M059J (cell line): ENCODE data around the gene PLA2G4F. TPM values are rescaled to one million over a fixed set of nuclear protein-coding genes. Genes with fewer than 3 reads are reported as not detected.
A peak's percentile ranks its signal among the peaks of the same experiment; 100 is the strongest.

Experiments
- DNase-seq: peaks from one replicate; pipeline ENCODE4 v3.0.0-alpha.2; 2012; ENCODE audit warnings: low read depth
- total RNA-seq: library from RNA; depleted of rRNA; stranded (reverse); fragments of >200 nt; shearing (Covaris generic); gene quantifications from 2 replicates; pipeline ENCODE4 v1.2.3, GENCODE V29; 2014; rRNA removed

Gene PLA2G4F, protein sequence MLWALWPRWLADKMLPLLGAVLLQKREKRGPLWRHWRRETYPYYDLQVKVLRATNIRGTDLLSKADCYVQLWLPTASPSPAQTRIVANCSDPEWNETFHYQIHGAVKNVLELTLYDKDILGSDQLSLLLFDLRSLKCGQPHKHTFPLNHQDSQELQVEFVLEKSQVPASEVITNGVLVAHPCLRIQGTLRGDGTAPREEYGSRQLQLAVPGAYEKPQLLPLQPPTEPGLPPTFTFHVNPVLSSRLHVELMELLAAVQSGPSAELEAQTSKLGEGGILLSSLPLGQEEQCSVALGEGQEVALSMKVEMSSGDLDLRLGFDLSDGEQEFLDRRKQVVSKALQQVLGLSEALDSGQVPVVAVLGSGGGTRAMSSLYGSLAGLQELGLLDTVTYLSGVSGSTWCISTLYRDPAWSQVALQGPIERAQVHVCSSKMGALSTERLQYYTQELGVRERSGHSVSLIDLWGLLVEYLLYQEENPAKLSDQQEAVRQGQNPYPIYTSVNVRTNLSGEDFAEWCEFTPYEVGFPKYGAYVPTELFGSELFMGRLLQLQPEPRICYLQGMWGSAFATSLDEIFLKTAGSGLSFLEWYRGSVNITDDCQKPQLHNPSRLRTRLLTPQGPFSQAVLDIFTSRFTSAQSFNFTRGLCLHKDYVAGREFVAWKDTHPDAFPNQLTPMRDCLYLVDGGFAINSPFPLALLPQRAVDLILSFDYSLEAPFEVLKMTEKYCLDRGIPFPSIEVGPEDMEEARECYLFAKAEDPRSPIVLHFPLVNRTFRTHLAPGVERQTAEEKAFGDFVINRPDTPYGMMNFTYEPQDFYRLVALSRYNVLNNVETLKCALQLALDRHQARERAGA
- not detected in 2 replicates for total RNA-seq

DNA sequence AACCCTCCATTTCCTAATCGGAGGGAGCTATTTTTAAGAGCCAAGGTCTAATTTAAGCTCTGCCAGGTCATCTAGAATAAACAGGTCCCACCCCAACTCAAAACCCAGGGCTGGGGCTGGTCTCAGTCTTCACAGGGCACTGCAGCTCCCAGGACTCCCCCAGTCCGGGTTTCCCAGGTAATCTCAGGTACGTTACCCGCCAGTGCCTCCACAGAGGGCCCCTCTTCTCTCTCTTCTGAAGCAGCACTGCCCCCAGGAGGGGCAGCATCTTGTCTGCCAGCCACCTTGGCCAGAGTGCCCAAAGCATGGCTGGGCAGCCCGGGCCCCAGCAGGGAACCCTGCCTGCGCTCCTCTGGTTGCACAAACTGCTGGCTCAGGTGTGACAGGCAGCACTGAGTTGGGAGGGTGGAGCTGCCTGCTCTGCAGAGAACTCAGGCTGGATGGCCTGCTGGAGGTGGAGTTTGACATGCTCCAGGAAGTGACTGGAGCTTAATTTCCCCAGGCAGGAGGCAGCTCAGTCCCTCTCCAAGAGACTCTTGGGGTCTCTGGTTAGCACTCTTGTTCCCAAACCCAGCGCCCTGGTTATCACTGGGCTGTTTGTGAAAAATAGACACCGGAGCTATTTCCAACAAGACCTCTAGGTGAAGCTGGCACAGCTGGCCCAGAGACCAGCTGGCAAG, at the start of gene PLA2G4F:
Gene PLA2G4F (minus strand): TSS at position 394 of the 680 bp plus-strand sequence. CDS start 87 bp downstream, at position 307.
- no peak for DNase-seq

DNA sequence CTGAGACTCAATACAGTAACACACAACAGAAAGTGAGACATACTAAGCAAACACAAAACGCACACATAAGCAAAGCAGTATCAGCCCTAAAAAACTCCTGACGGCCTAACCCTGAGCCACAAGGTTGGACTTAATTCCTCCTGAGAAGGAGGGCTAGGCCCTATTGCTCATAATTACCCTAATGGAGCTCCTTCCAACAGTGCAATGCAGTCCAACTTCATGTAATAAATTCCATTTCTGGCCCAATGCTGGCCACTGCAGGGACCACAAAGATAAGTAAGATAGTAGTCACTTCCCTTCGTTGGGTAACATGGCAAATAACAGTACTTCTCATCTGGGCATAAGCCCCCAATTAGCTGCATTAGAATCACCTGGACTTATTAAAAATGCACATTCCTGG, 47.5 kb upstream of the PLA2G4F start:
- DNase-seq = peak; percentile 9

DNA sequence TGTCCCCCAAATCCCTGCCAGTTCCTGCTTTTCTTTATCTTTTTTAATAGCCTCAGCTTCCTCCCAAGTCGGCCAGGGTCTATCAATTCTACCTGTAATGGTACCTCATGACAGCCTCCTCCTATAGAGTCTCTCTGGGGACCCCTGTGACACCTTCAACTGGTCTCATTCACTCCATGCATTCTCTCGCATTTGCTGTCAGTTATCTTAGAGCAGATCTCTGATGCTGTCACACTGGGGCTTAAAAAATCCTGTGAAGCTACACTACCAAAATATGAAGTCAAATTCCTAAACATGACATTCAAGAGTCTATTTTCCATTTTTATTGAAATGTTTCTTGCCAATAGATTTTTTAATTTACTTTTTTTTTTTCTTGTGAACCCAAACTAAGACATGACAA, 46.2 kb upstream of the PLA2G4F start:
- DNase-seq = no peak

DNA sequence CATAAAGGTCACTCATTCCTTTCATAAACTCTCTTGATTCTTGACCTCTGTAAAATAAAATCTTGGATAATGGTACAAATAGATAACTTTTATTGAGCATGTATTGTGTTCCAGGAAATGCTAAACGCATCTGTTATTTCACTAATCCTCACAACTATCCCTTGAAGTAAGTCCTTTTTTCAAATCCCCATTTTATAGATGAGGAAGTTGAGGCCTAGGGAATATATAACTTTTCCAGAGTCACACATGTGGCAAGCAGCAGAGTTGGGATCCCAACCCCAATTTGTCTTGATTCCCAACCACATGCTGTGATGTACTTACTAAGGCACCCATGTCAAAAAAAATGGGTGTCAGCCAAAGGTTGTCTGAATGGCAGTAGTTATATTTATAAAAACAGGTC, 45.4 kb upstream of the PLA2G4F start:
- DNase-seq = no peak

DNA sequence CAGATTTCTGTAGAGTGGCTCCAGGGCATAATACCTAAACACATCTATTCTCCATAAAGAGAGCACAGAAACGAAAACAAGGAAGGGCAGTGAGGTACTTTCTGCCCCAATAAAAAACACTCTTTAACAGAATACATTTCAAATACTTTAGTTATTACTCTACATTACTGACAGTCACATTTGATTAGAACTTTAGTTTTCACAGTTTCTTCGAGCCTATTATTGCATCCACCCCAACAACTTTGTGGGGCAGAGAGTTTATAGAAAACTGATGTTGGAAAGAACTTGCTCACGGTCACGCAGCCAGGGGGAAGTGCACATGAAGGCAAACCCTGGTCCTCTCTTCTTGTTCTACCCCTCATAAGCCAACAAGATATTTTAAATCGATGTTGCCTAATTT, 42.7 kb upstream of the PLA2G4F start:
- DNase-seq = no peak

DNA sequence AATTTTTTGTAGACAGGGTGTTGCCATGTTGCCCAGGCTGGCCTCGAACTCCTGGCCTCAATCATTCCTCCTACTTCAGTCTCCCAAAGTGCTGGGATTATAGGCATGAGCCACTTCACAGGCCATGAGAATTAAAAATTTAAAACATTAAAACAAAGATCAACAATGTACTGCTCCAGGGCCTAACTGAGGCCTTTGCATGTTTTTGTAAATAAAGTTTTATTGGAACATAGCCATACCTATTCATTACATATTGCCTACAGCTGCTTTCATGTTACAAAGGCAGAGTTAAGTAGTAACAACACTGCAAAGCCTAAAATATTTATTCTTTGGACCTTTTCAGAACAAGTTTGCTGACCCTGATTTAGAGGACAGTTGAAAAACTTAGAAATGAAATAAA, 42.1 kb upstream of the PLA2G4F start:
- DNase-seq = no peak

DNA sequence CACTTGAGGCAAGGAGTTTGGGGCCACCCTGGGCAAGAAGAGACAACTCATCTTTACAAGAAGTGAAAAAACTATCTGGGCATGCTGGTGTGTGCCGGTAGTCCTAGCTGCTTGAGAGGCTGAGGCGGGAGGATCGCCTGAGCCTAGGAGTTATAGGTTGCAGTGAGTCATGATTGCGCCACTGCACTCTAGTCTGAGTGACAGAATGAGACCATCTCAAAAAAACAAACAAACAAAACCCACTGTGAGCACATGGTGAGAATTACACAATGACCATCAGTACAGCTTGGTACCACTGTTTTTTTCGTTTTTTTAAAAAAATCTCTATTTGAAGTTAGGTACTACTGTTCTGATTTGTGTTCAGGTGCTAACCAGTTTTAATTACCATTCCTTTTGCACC, 38.1 kb upstream of the PLA2G4F start:
- DNase-seq = peak; percentile 79

DNA sequence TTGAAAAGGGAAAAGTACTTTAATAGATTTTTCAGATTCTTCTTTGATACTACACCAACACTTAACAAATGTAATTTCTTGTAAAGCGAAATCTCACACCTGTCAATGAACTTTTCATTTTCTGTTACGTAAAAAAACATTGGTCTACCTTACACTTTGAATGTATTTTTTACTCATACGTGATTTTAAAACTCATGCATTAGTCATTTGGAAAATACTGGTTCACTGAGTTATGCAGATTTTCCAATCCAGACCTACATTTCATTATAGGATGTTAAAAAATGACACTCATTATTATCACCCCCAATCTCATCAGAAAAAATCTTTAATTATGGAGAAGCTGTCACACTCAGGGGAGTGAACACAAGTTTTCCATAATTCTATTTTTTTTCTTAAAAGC, 36.9 kb upstream of the PLA2G4F start:
- no peak for DNase-seq

DNA sequence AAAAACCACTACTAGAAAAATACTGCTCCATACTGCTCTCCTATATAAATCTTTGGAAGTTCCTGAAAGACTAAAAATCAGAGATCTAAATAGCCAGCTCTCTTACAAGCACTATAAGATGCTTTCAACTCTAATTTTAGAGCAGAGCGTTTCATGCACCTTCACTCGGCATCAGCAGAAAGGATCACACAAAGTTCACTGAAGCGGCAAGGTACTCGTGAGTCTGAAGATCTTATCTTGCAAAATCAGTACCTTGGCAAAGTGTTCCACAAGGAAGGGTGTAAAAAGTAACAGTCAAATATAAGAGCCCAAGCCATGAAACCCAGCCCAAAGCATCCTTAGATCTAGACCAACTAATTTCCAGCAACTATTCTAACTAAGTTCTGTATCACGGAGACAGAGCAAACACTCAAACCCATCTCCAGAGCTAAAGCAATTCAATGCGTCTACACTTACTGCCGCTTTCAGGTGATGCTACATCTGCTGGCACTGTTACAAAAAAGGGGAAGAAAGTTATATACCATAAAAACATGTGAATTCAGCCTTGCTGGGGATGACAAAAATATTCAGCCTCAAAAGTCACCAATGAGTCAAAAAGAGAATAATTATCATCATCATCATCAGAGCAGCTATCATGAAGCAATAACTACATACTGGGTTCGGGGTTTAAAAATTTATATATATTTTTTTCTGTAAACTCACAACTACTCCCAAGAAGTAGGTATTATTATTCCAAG, 35.3 kb upstream of the PLA2G4F start:
- no peak for DNase-seq

DNA sequence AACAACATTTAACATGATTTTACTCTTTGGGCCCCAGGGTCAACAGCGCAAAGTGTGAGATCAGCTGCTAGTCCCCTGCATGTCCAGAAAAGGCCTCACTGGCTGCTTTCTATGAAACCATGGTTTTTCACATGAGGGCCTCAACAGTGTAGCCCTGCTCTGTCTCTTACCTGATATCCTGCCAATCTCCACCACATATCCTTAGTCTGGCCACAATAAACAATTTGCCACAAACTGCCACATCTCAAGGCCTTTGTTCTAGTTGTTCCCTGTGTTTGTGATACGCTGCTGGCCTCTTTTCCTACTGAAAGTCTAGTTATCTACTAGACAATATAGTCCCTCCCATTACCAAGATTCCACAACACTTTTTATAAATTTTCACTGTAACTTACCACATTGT, 33.9 kb upstream of the PLA2G4F start:
- no peak for DNase-seq

DNA sequence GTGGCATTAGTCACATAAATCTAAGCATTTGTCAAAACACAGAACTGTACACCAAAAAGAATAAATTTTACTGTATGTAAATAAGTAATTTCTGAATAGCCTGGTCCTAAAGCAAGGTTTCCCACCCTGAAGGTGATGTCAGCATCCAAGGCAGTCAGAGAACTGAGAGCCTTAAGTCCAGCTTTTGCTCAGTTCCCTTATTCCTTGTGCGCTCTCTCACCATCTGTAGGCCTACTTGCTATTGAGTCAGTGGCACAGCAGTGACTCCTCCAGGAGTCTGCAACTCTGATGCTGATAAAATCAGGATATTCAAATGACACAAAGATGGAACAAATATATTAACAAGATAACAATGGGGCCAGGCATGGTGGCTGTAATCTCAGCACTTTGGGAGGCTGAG, 29.4 kb upstream of the PLA2G4F start:
- DNase-seq = no peak

DNA sequence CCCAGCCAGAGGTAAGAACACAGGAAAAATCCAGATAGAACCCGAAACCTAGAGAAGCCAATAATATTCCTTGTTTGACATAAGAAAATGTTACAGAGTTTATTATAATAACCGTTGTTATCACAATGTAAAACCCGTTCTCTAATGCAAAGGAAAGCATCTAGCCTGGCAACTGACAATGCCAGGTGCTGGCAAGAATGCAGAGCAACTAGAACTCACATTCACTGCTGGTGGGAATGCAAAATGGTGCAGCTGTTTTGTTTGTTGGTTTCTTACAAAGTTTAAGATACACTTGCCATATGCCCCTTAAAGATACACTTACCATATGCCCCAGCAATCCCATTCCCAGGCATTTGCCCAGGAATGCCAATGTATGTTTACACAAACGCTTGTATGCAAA, 28.3 kb upstream of the PLA2G4F start:
- no peak for DNase-seq

DNA sequence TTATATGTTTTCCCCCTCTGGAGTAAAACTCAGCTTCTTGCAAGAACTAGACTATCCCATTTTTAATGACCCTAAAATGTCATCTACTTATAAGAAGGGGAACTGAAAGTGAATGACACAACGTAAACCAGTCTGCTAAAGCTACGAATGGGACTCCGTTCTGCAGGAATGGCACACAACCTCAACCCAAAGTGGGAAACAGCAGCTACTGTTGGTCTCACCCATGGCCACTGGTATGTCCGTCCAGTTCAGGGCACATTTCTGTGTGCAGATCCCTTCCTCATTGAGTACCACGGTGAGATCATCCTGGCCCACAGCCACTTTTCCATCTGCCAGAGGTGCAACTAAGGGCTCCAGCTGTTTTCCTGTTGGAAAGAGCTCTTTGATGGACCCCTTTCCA, 27.9 kb upstream of the PLA2G4F start:
- DNase-seq = no peak

DNA sequence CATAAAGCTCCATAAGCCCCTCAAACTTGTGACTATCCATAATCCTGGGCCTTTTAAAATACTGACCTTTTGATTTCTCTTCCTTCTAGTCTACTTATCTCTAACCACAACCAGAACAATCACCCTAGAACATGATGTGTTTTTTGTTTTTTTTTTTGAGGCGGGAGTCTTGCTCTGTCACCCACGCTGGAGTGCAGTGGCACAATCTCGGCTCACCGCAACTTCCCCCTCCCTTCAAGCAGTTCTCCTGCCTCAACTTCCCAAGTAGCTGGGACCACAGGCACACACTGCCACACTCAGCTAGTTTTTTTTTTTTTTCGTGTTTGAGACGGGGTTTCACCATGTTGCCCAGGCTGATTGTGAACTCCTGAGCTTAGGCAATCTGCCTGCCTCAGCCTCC, 26.5 kb upstream of the PLA2G4F start:
- no peak for DNase-seq

DNA sequence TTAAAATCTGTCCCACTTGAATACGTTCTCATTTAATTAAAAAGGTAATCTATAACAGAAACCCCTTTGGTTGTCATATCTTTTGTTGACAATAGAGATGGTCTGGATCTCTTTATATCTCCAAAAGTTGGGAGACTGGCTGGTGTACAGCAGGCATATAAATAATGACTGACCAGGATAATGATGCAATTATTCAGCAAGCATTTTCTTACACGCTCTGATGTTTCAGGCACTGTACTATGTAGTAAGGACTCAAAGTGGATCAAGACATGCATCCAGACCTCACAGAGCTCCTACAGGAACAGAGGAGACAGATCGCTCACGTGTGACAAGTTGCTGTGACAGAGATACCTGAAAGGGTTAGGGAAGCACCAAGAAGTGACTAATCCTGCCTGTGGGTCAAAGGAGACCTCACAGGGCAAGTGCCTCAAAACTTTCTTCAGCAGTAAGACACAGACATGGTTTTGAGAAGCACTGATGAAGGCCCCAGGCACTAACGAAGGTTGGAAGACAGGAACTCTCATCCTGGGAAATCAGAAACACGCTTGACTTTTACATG, 26.0 kb upstream of the PLA2G4F start:
- no peak for DNase-seq

DNA sequence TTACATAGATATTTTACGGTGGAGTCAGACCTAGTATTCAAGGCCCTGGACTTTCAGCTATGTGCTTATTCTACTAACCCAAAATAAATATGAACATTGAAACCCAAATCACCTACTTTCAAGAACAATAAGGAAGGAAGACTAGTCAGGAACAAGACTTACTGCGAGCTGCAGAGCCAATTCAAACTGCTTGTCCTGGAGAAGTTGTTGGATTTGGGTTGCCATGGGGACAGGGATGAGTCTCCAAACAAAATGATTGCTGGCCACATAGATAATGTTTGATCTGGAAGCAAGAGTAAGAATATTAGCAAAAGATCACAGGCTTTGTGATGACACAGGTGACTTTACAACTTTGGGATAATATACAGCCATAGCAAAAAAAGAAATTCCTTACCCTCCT, 21.6 kb upstream of the PLA2G4F start:
- peak; percentile 18 for DNase-seq

DNA sequence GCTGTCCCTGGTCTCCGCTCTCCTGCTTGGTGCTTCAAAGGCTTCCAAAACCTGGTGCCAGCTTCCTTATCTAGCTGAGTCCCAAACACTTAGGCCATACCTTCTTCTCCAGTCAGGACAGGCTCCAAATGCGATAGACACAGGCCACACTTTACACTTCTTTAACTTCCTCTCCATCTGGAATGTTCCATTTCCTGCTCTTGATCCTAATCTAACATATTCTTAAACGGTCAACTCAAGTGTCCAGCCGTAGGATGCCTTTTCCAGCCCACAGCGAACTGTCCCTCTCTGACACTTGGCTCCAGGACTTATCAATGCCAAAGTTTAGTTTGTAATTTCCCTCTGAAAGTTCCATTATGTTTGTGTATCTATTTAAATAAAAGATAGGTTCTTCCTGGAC, 19.2 kb upstream of the PLA2G4F start:
- no peak for DNase-seq

DNA sequence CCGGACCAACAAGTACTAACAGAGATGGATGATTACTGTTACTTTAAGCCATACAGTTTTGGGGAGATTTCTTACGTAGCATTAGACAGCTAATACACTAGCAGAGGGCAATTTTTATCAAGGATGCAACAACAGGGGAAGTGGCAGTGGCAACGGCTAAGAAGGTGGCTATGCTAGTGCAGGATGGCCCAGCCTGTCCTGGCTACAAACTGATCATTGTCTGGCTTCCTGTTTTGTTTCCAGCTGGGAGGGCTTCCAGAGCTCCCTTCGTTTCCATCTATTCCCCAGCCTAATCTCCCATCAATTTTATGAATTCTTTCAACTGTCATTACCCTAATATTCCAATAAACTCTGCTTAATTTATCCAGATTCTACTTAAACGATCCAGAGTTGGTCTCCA, 16.0 kb upstream of the PLA2G4F start:
- no peak for DNase-seq

DNA sequence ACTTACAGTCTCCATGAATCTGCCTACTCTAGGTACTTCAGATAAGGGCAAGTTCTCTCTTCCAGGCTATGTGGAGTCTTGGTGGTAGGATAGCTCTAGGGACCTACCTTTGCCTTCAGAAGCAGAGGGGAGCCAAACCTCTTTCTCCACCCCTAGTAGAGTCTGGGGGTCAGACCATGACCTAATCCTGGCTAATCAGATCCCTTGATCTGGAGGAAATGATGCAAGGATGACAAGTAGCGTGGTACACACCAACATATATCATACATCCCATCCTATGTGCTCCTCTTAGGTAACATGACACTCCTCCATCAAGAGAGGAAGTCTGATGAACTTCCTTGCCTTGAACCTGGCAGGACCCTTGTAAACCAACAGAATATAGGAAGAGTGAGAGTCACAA, 15.4 kb upstream of the PLA2G4F start:
- no peak for DNase-seq

DNA sequence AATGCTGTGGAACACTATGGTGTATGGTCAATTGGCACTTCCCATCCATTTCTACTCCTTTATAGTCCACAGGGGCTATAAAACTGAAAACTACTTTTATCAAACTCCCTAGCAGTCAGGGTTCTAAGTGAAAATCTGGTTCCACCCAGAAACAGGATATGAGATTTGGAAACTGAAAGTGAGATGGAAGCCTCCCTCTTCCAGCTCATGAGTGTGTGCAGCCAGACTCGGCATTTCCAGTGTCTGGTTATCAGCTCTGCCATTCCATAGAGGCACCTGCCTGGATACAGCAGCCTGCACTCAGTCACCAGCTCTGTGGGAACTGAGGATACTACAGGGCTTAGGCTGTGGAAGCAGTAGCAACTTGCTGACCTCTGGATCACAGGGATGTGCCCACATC, 14.7 kb upstream of the PLA2G4F start:
- no peak for DNase-seq

DNA sequence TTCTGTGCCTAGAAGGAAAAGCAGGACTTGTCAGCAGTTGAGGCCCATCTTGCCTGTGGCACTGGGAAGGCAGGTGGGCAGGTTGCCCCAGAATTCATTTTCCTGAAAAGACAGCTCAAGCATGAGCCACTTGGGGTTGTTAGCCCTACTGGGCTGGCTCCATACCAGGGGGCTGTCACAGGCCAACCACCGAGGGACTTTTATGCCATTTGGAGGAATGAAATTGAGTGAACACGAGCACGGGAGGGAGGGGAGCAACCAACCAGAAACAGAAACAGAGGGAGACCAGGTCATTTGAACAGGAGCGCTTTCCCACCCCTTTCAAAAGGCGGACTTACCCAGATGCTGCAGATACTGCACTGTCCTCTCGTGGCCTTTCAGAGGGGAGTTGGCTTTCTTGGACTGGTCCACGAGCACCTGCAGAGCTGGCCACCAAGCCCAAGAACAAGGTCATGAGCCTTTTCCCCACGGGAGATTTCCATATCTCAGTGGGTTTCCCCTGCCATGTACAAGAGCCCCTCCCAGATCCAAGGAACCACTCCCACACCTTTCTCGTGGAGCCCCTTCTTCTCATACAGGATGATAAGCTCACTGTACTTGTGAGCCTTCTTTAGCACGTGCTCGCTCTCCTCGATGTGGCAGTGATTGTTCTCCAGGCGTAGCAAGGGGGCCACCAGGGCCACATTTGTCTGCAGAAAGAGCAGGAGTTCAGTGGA, 9.9 kb upstream of the PLA2G4F start:
- DNase-seq = no peak
